Neural progenitor cell (in vitro differentiated cells): ENCODE measurements around the gene COX17.

Source experiments
- CTCF ChIP-seq: fragments of 200-600 bp; sonication (generic); IDR thresholded peaks from 2 replicates; pipeline ENCODE4 v1.5.1; 2017; ENCODE audit warnings: antibody characterized with exemption, mild to moderate bottlenecking
- EZH2 ChIP-seq: fragments of 200-600 bp; sonication (generic); IDR thresholded peaks from 2 replicates; pipeline ENCODE4 v1.6.1; 2017; ENCODE audit warnings: antibody characterized with exemption, mild to moderate bottlenecking, moderate library complexity

GRCh38 chr3:119620899-119621298, 56.3 kb downstream of the COX17 start:
- TF ChIP-seq CTCF (no peak), EZH2 (no peak)
